ENCODE measurements around the gene CRHR2. TPM values are rescaled to one million over a fixed set of nuclear protein-coding genes. Genes with fewer than 3 reads are reported as not detected.

The CRHR2 gene
- total RNA-seq, 4 donors from 2014 or later: 1.1 TPM; not detected in 3

DNA sequence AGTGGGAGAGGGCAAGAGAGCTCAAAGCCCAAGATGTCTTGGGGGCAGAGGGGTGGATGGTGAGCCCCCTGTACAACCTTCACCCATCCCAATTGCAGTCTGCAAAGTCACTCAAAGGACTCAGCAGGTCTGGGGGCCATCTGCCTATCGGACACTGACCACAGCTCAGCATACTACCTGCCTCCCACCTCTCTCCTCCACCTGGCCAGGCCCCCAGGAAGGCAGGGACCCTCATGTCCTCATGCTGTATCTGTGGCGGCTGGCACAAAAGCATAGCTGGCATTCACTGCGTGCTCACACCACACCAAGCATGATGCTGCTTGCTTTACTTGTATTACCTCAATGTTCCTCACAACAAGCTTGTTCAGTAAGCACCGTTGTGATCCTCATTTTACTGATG is 16.2 kb upstream of the CRHR2 start:
- no peak for TF ChIP-seq CTCF (IDR thresholded peaks at IDR 0.05; ENCODE audit: low read depth)

DNA sequence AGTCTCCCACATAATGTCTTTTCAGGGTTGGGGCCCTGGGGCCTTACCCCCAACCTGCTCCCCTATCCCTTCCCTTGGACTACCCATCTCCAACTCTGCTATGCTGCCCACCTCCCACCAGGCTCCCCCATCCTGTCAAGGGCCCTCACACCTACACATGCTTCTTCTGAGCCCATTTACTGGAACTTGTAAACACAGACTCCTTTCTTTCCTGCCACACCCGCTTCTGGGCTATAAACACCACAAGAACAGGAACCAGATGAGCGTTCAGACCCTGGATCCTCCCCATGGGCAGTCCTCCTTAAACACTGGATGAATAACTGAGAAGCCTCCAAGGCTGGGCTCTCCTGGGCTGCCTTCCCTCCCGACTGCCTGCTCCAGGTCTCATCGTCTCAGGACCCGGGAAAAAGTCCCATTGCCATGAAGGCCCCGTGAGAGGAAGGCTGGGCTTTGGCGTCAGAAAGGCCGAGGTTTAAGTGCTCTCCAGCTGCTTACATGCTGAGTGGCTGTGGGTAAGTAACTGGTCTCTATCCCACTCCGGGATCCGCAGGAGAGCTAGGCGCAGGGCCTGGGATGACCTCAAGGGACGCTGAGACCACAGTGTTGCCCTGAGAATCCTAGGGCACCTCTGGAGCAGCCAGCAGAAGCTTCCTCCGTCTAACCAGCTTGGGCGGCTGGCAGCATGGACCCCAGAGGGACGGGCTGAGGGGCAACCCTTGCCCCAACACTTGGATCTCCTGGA is 15.6 kb upstream of the CRHR2 start:
- TF ChIP-seq CTCF (IDR thresholded peaks at IDR 0.05; ENCODE audit: low read depth): no peak

DNA sequence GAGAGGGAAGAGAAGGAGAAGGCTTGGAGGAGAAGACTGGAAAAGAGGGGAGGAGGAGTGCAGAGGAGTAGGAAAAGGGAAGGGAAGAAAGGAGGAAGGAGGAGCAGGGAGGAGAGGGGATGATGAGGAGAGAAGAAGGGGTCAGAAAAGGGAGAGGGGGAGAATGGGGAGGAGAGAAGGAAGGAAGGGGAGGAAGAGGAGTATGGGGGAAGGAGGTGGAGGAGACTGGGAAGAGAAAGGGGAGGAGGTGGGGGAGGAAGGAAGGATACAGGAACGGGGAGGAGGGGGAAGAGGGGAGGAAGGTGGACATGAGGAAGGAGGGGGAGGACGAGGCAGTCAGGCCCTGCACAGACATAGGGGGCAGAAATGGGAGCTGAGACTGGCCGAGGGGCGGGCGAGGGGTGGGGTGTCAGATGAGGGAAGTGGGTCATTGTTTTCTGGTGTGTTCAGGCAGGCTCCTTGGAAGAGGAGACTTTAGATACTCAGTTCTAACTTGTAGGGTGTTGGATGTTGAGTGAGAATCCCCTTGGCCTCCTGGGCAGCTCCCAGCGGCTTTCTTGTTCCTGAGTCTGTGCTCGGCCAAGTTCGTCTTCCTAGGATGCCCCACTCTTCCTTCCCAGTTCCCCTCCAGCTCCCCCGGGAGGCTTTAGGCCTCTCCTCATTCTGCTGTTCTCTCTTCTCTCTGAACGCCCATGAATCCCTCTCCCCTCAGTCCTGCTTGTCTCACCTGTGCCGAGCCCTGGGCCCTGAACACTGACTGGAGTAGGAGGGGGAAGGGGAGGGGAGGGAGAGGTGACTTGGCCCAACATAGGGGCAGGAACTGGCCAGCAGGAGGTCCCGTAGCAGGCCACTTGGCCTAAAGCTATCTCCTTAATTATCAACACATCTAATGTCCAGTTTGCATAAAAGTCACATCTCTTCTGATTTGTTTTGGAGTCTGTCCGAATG is 12.8 kb upstream of the CRHR2 start:
- no peak for TF ChIP-seq CTCF (IDR thresholded peaks at IDR 0.05; ENCODE audit: low read depth)

DNA sequence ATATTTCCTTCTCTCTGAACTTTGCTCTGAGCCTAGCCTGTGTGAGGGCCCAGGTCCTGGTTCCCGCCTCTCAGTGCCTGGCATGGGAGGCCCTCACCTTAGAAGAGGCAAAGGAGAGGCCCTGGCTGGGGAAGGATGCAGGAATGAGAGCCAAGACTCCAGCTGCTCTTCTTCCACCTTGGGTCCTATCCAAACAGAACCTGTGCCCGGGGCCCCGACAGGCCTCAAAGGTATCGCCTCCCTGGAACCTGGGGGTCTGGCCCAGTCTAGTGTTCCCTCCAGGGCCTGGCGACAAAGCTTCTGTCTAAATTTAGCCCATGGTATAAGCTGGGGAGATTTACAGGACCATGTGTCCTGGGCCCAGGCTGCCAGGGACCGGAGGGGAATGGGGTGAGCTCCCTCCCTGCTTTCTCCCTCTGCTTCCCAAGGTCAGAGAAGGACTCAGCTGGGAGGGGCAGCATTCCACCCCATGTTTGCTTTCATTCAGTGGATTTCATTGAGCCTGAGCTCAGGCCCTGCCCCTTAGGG is 12.0 kb upstream of the CRHR2 start:
- TF ChIP-seq CTCF (IDR thresholded peaks at IDR 0.05; ENCODE audit: low read depth): no peak

- TF ChIP-seq CTCF (IDR thresholded peaks at IDR 0.05; ENCODE audit: low read depth): no peak
Observed at GRCh38 chr7:30692882-30693281, 10.6 kb upstream of the CRHR2 start.

GRCh38 chr7:30692438-30692837 is 10.2 kb upstream of the CRHR2 start:
- no peak for TF ChIP-seq CTCF (IDR thresholded peaks at IDR 0.05; ENCODE audit: low read depth)

- no peak for TF ChIP-seq CTCF (IDR thresholded peaks at IDR 0.05; ENCODE audit: low read depth)
Observed at GRCh38 chr7:30690011-30690410, 7.8 kb upstream of the CRHR2 start.

Data from subcutaneous adipose tissue (tissue), 4 donors.